Panc1 (cell line): ENCODE data around the gene TRMT61B. TPM values are rescaled to one million over a fixed set of nuclear protein-coding genes. Genes with fewer than 3 reads are reported as not detected.

Source experiments
- ATAC-seq: fragments of 200-7000 bp; cut with Tn5 transposase; 2 replicates; pipeline ENCODE4 v1.9.1; 2020; ENCODE audit warnings: mild to moderate bottlenecking, moderate library complexity
- BruUV-seq: library from RNA; stranded (reverse); fragments of 400-500 nt; replicated peaks from 2 replicates; lab custom pipeline; 2021; lab: Mats Ljungman, UMichigan
- CTCF ChIA-PET: fragments of 300-600 bp; sonication (Branson Sonifier 250); formaldehyde crosslinking; loops from one replicate; lab custom pipeline; 2022; ENCODE audit warnings: antibody characterized with exemption; lab: Charles Lee
- POLR2A ChIA-PET: fragments of 300-600 bp; sonication (Branson Sonifier 250); formaldehyde crosslinking; loops from one replicate; lab custom pipeline; 2022; ENCODE audit warnings: antibody characterized with exemption; lab: Charles Lee
- DNase-seq: peaks from one replicate; pipeline ENCODE4 v3.0.0-alpha.2; 2010; ENCODE audit warnings: low read depth, low spot score
- H3K27ac ChIP-seq: 2 replicates; pipeline ENCODE4 v1.5.1; 2011; ENCODE audit warnings: mild to moderate bottlenecking, low read length, inconsistent platforms
- H3K27me3 ChIP-seq: fragments of 200-500 bp; sonication (Bioruptor generic); 2 replicates; pipeline ENCODE4 v1.6.0; 2014; ENCODE audit warnings: low read length, inconsistent platforms; ENCODE audit not compliant: control insufficient read depth, insufficient read depth
- H3K36me3 ChIP-seq: fragments of 200-500 bp; sonication (Bioruptor generic); 2 replicates; pipeline ENCODE4 v1.5.1; 2014; ENCODE audit warnings: inconsistent platforms, mild to moderate bottlenecking, low read length, moderate library complexity; ENCODE audit not compliant: control insufficient read depth, insufficient read depth
- H3K4me1 ChIP-seq: 2 replicates; pipeline ENCODE4 v1.5.1; 2011; ENCODE audit warnings: inconsistent platforms, mild to moderate bottlenecking, low read length, moderate library complexity; ENCODE audit not compliant: control insufficient read depth, insufficient read depth
- H3K4me3 ChIP-seq, 2 experiments: 2 replicates each; pipeline ENCODE4 v1.5.1; 2011 to 2012; ENCODE audit warnings: low read depth in 2 of 2, low read length in 2 of 2, mild to moderate bottlenecking in 2 of 2, inconsistent platforms in 1 of 2, moderate library complexity in 1 of 2
- H3K9me3 ChIP-seq: fragments of 200-500 bp; sonication (Bioruptor generic); 2 replicates; pipeline ENCODE4 v1.5.1; 2014; ENCODE audit warnings: low read depth, mild to moderate bottlenecking, inconsistent platforms, low read length, moderate library complexity; ENCODE audit not compliant: control insufficient read depth, insufficient read depth
- CTCF ChIP-seq: fragments of 450-650 bp; IDR thresholded peaks from 2 replicates; pipeline ENCODE4 v1.5.1; 2017; ENCODE audit warnings: mild to moderate bottlenecking
- POLR2AphosphoS5 ChIP-seq: IDR thresholded peaks from 2 replicates; pipeline ENCODE4 v1.6.1; 2012; ENCODE audit warnings: mild to moderate bottlenecking, low read depth, low read length, moderate library complexity
- REST ChIP-seq, 2 experiments: IDR thresholded peaks; 2 replicates each; pipeline ENCODE4 v1.6.1; 2011 to 2012; ENCODE audit warnings: low read depth in 2 of 2, control low read depth in 1 of 2, low read length in 1 of 2, mild to moderate bottlenecking in 1 of 2, moderate library complexity in 1 of 2; ENCODE audit not compliant: insufficient read depth in 1 of 2
- SIN3A ChIP-seq: IDR thresholded peaks from 2 replicates; pipeline ENCODE4 v1.6.1; 2012; ENCODE audit warnings: low read depth, mild to moderate bottlenecking, low read length, moderate library complexity, borderline replicate concordance; ENCODE audit not compliant: insufficient read depth
- TCF7L2 ChIP-seq: IDR thresholded peaks from 2 replicates; pipeline ENCODE4 v1.6.1; 2011; ENCODE audit warnings: mild to moderate bottlenecking, low read depth, low read length, inconsistent platforms
- in situ Hi-C: cut with HindIII; loops from 2 replicates; pipeline ENCODE4 v1.10.0; 2016; ENCODE audit warnings: low sequenced_read_pairs, low pct_unique_long_range_greater_than_20kb
- intact Hi-C: fragments of 100-400 bp; cut with micrococcal nuclease; formaldehyde crosslinking; loops from one replicate; pipeline ENCODE4 v1.10.0; 2022; ENCODE audit not compliant: unreplicated experiment
- total RNA-seq: library from RNA; stranded (reverse); gene quantifications from one replicate; pipeline ENCODE4 v1.2.1, GENCODE V29; 2021; ENCODE audit not compliant: unreplicated experiment

The TRMT61B gene
- total RNA-seq, 1 experiment from 2014 or later, result 14.3 TPM

- H3K36me3 ChIP-seq, result no peaks in the 10 kb centered on the region
- TF ChIP-seq REST (IDR thresholded peaks at IDR 0.05; ENCODE audit: insufficient read depth in 1 of 2, low read depth in 2 of 2, low read length in 1 of 2), result no peak
- TF ChIP-seq CTCF, result peak; percentile 85
- TF ChIP-seq SIN3A, result no peak
- no peak for TF ChIP-seq TCF7L2
- no peak for TF ChIP-seq POLR2AphosphoS5
- no peaks in the 10 kb centered on the region for H3K4me1 ChIP-seq
- H3K27ac ChIP-seq, result no peak overlapping the region
- DNase-seq (peak; percentile 75), ATAC-seq (peak; percentile 89)
- H3K4me3 ChIP-seq, result no peak overlapping the region
- no peaks in the 10 kb centered on the region for H3K9me3 ChIP-seq
- H3K27me3 ChIP-seq, result no peaks in the 10 kb centered on the region
- in situ Hi-C loops (no loop called here), intact Hi-C loops (loop anchor here (5.0 kb wide), 1 partner anchor 131 kb away; no protein-coding TSS in a partner anchor)
- BruUV-seq, result no TSS peak
- ChIA-PET CTCF (no interaction called here), POLR2A (no interaction called here)
These were observed 48.7 kb downstream of the TRMT61B start for GRCh38 chr2:28821295-28821958.

GRCh38 chr2:28818053-28818452 is 52.1 kb downstream of the TRMT61B start:
- POLR2A ChIA-PET, result no interaction called here
- Histone ChIP-seq H3K4me3 (no peak overlapping the region), H3K4me1 (no peaks in the 10 kb centered on the region), H3K9me3 (no peaks in the 10 kb centered on the region), H3K27me3 (no peaks in the 10 kb centered on the region), H3K36me3 (no peaks in the 10 kb centered on the region), H3K27ac (no peak overlapping the region)
- no peak for ATAC-seq
- TF ChIP-seq TCF7L2 (no peak), POLR2AphosphoS5 (no peak), SIN3A (no peak), CTCF (no peak), REST (IDR thresholded peaks at IDR 0.05; ENCODE audit: insufficient read depth in 1 of 2, low read depth in 2 of 2, low read length in 1 of 2) (no peak)
- CTCF ChIA-PET, result interaction anchor here (0.7 kb wide), 1 partner anchor 15 kb away, joined by 3 read pairs; no protein-coding TSS in a partner anchor
- no peak for DNase-seq
- intact Hi-C loops, result no loop called here
- in situ Hi-C loops, result no loop called here
- BruUV-seq, result no TSS peak
